Panc1 (cell line): Measurements from ENCODE around the gene WRNIP1.

Experiments used
- TF ChIP-seq, protein P1 (sequence below): fragments of 450-650 bp; IDR thresholded peaks from 2 replicates; pipeline ENCODE4 v1.5.1; 2017; ENCODE audit warnings: mild to moderate bottlenecking
- TF ChIP-seq, protein P2 (sequence below), 2 experiments: IDR thresholded peaks; 2 replicates each; pipeline ENCODE4 v1.6.1; 2011 to 2012; ENCODE audit warnings: low read depth in 2 of 2, control low read depth in 1 of 2, low read length in 1 of 2, mild to moderate bottlenecking in 1 of 2, moderate library complexity in 1 of 2; ENCODE audit not compliant: insufficient read depth in 1 of 2

DNA sequence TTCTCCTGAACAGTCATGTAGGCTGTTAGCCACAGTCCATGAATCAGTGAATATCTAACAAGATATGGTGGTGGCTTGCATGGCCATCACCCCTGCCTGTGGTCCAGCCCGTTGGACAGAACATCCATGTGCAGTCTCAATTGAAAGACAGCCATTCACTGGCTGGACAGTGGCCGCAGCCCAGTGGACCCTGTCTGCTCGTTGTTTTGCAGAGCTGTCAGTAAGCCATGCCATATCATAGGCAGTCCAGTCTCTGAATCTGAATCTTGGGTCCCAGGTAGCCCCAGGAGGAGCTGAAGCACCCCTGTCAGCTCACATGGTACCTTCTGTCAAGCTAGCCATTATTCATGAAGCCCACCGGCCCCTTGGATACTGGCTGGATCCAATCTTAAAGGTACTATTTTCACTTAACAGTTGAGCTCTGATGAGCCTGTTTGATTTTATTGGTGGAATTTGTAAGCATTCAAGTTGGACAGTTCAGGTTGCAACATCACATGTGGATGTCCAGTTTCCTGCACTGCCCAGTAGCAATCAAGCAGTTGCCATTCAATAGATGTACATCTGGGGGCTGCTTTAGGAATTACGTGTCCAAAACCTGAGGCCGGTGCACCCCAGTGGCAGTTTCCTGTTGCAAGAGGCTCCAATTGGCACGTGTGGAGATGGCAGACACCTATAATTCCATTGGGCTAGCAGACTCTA is 38.7 kb downstream of the WRNIP1 start:
- TF ChIP-seq, protein P1, sequence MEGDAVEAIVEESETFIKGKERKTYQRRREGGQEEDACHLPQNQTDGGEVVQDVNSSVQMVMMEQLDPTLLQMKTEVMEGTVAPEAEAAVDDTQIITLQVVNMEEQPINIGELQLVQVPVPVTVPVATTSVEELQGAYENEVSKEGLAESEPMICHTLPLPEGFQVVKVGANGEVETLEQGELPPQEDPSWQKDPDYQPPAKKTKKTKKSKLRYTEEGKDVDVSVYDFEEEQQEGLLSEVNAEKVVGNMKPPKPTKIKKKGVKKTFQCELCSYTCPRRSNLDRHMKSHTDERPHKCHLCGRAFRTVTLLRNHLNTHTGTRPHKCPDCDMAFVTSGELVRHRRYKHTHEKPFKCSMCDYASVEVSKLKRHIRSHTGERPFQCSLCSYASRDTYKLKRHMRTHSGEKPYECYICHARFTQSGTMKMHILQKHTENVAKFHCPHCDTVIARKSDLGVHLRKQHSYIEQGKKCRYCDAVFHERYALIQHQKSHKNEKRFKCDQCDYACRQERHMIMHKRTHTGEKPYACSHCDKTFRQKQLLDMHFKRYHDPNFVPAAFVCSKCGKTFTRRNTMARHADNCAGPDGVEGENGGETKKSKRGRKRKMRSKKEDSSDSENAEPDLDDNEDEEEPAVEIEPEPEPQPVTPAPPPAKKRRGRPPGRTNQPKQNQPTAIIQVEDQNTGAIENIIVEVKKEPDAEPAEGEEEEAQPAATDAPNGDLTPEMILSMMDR = no peak
- TF ChIP-seq, protein P2, sequence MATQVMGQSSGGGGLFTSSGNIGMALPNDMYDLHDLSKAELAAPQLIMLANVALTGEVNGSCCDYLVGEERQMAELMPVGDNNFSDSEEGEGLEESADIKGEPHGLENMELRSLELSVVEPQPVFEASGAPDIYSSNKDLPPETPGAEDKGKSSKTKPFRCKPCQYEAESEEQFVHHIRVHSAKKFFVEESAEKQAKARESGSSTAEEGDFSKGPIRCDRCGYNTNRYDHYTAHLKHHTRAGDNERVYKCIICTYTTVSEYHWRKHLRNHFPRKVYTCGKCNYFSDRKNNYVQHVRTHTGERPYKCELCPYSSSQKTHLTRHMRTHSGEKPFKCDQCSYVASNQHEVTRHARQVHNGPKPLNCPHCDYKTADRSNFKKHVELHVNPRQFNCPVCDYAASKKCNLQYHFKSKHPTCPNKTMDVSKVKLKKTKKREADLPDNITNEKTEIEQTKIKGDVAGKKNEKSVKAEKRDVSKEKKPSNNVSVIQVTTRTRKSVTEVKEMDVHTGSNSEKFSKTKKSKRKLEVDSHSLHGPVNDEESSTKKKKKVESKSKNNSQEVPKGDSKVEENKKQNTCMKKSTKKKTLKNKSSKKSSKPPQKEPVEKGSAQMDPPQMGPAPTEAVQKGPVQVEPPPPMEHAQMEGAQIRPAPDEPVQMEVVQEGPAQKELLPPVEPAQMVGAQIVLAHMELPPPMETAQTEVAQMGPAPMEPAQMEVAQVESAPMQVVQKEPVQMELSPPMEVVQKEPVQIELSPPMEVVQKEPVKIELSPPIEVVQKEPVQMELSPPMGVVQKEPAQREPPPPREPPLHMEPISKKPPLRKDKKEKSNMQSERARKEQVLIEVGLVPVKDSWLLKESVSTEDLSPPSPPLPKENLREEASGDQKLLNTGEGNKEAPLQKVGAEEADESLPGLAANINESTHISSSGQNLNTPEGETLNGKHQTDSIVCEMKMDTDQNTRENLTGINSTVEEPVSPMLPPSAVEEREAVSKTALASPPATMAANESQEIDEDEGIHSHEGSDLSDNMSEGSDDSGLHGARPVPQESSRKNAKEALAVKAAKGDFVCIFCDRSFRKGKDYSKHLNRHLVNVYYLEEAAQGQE (IDR thresholded peaks at IDR 0.05; ENCODE audit: insufficient read depth in 1 of 2, low read depth in 2 of 2, low read length in 1 of 2) = no peak
